OCI-LY3 (cell line): ENCODE data around the gene CDHR2.

Experiments used
- H2AFZ ChIP-seq: fragments of 200-600, 300-600 bp; shearing (Covaris generic); 2 replicates; pipeline ENCODE4 v1.6.0; 2014; ENCODE audit warnings: antibody characterized with exemption, low read depth, low read length
- H3K27ac ChIP-seq: fragments of 200-600, 300-600 bp; sonication (generic); 2 replicates; pipeline ENCODE4 v1.5.1; 2014; ENCODE audit warnings: mild to moderate bottlenecking, low read length, moderate library complexity, mixed read lengths
- H3K27me3 ChIP-seq: fragments of 200-600, 300-600 bp; sonication (generic); 2 replicates; pipeline ENCODE4 v1.6.1; 2014; ENCODE audit warnings: low read depth, low read length, mixed read lengths
- H3K36me3 ChIP-seq: fragments of 200-600, 300-600 bp; sonication (generic); replicated peaks from 2 replicates; pipeline ENCODE3; 2014; ENCODE audit warnings: low read depth, low read length, mixed read lengths
- H3K4me1 ChIP-seq: fragments of 300-600, 200-600 bp; sonication (generic); 2 replicates; pipeline ENCODE4 v1.6.1; 2014; ENCODE audit warnings: low read length, mixed read lengths
- H3K4me2 ChIP-seq: fragments of 200-600, 300-600 bp; sonication (generic); 2 replicates; pipeline ENCODE4 v1.6.1; 2014; ENCODE audit warnings: low read length, mixed read lengths
- H3K4me3 ChIP-seq: fragments of 300-600, 200-600 bp; sonication (generic); 2 replicates; pipeline ENCODE4 v1.5.1; 2014; ENCODE audit warnings: antibody characterized with exemption, mild to moderate bottlenecking, low read length, moderate library complexity
- H3K79me2 ChIP-seq: fragments of 300-600, 200-600 bp; shearing (Covaris generic); 2 replicates; pipeline ENCODE4 v1.6.1; 2014; ENCODE audit warnings: mild to moderate bottlenecking, low read length, mixed read lengths
- H3K9ac ChIP-seq: fragments of 300-600, 200-600 bp; shearing (Covaris generic); 2 replicates; pipeline ENCODE4 v1.6.0; 2014; ENCODE audit warnings: mild to moderate bottlenecking, low read length, moderate library complexity
- H3K9me3 ChIP-seq: fragments of 200-600, 300-600 bp; shearing (Covaris generic); 2 replicates; pipeline ENCODE4 v1.6.1; 2014; ENCODE audit warnings: low read length, mixed read lengths; ENCODE audit not compliant: insufficient read depth
- H4K20me1 ChIP-seq: fragments of 200-600, 300-600 bp; sonication (generic); 2 replicates; pipeline ENCODE4 v1.6.1; 2016; ENCODE audit warnings: low read length, mixed read lengths; ENCODE audit not compliant: insufficient read depth
- CTCF ChIP-seq: fragments of 200-600, 300-600 bp; sonication (generic); IDR thresholded peaks from 2 replicates; pipeline ENCODE4 v1.5.1; 2014; ENCODE audit warnings: antibody characterized with exemption, low read length, low read depth
- EZH2phosphoT487 ChIP-seq: fragments of 200-600 bp; shearing (Covaris generic); IDR thresholded peaks from 2 replicates; pipeline ENCODE4 v1.6.1; 2018; ENCODE audit warnings: antibody characterized with exemption, mixed run types, low read depth

The CDHR2 gene

GRCh38 chr5:176552332-176552869 lies 3.3 kb downstream of the CDHR2 start:
- H4K20me1 ChIP-seq = no peaks in the 10 kb centered on the region
- H3K36me3 ChIP-seq = no peaks in the 10 kb centered on the region
- no peak overlapping the region for H3K9ac ChIP-seq
- H2AFZ ChIP-seq = no peak overlapping the region
- no peak overlapping the region for H3K27ac ChIP-seq
- H3K4me1 ChIP-seq = peaks cover 8% of the 10 kb centered on the region
- 0 out of 2 replicates have a peak, but pooled peaks cover 5% of the 10 kb centered on the region for H3K27me3 ChIP-seq
- H3K4me2 ChIP-seq = no peak overlapping the region
- H3K79me2 ChIP-seq = no peaks in the 10 kb centered on the region
- H3K9me3 ChIP-seq = no peaks in the 10 kb centered on the region
- no peak overlapping the region for H3K4me3 ChIP-seq
- TF ChIP-seq CTCF (no peak), EZH2phosphoT487 (no peak)

GRCh38 chr5:176553260-176554085 lies 4.3 kb downstream of the CDHR2 start:
- H3K9ac ChIP-seq = no peak overlapping the region
- H3K4me3 ChIP-seq = no peak overlapping the region
- H3K4me1 ChIP-seq = peaks cover 8% of the 10 kb centered on the region
- no peaks in the 10 kb centered on the region for H3K79me2 ChIP-seq
- H4K20me1 ChIP-seq = no peaks in the 10 kb centered on the region
- no peak overlapping the region for H3K27ac ChIP-seq
- H3K4me2 ChIP-seq = no peak overlapping the region
- H3K27me3 ChIP-seq = 0 out of 2 replicates have a peak, but pooled peaks cover 5% of the 10 kb centered on the region
- no peak overlapping the region for H2AFZ ChIP-seq
- no peaks in the 10 kb centered on the region for H3K9me3 ChIP-seq
- no peak for TF ChIP-seq CTCF
- TF ChIP-seq EZH2phosphoT487 = no peak
- H3K36me3 ChIP-seq = no peaks in the 10 kb centered on the region

GRCh38 chr5:176557846-176558245 lies 8.7 kb downstream of the CDHR2 start:
- Histone ChIP-seq H4K20me1 (no peaks in the 10 kb centered on the region), H3K9me3 (no peaks in the 10 kb centered on the region), H3K27ac (no peak overlapping the region), H3K9ac (no peak overlapping the region), H2AFZ (no peak overlapping the region), H3K4me2 (no peak overlapping the region), H3K4me1 (no peaks in the 10 kb centered on the region), H3K79me2 (no peaks in the 10 kb centered on the region), H3K36me3 (no peaks in the 10 kb centered on the region), H3K27me3 (peaks cover 12% of the 10 kb centered on the region; the same call in 1 of the 2 replicates), H3K4me3 (no peak overlapping the region)
- TF ChIP-seq CTCF (no peak), EZH2phosphoT487 (no peak)

GRCh38 chr5:176559683-176560082 lies 10.5 kb downstream of the CDHR2 start:
- Histone ChIP-seq H3K36me3 (no peaks in the 10 kb centered on the region), H2AFZ (no peak overlapping the region), H4K20me1 (no peaks in the 10 kb centered on the region), H3K27ac (no peak overlapping the region), H3K9ac (no peak overlapping the region), H3K4me1 (no peaks in the 10 kb centered on the region), H3K4me3 (no peak overlapping the region), H3K9me3 (no peaks in the 10 kb centered on the region), H3K4me2 (no peak overlapping the region), H3K79me2 (no peaks in the 10 kb centered on the region), H3K27me3 (peaks cover 7% of the 10 kb centered on the region; the same call in 1 of the 2 replicates)
- TF ChIP-seq CTCF = no peak
- TF ChIP-seq EZH2phosphoT487 = no peak
